Liver (tissue), 9 donors: ENCODE measurements around the gene CEP68. TPM values are rescaled to one million over a fixed set of nuclear protein-coding genes. Genes with fewer than 3 reads are reported as not detected.

ENCODE experiments used
- DNase-seq: peaks from one replicate; pipeline ENCODE4 v3.0.0-alpha.2; 2017; ENCODE audit warnings: low spot score
- H3K27ac ChIP-seq, 2 donors: one replicate each; pipeline ENCODE4 v1.7.0; 2013; ENCODE audit warnings: inconsistent platforms in 2 of 2, low read length in 2 of 2, control low read depth in 1 of 2, low read depth in 1 of 2, mild to moderate bottlenecking in 1 of 2
- H3K27me3 ChIP-seq, 4 donors: one replicate each; pipeline versions ENCODE4 v1.6.1 to v1.7.0; 2013; ENCODE audit warnings: low read length in 3 of 4, inconsistent platforms in 1 of 4, mild to moderate bottlenecking in 1 of 4, moderate library complexity in 1 of 4; ENCODE audit not compliant: control insufficient read depth in 4 of 4, insufficient read depth in 4 of 4
- H3K36me3 ChIP-seq, 4 donors: one replicate each; pipeline versions ENCODE4 v1.6.1 to v1.7.0; 2013; ENCODE audit warnings: low read length in 3 of 4, mild to moderate bottlenecking in 3 of 4, low read depth in 1 of 4, moderate library complexity in 1 of 4; ENCODE audit not compliant: control insufficient read depth in 4 of 4, insufficient read depth in 3 of 4
- H3K4me1 ChIP-seq, 4 donors: one replicate each; pipeline versions ENCODE4 v1.6.1 to v1.7.0; 2013; ENCODE audit warnings: low read length in 3 of 4, mild to moderate bottlenecking in 3 of 4, moderate library complexity in 1 of 4; ENCODE audit not compliant: control insufficient read depth in 4 of 4, insufficient read depth in 4 of 4
- H3K4me3 ChIP-seq, 3 donors: one replicate each; pipeline versions ENCODE4 v1.6.1 to v1.7.0; 2013; ENCODE audit warnings: low read length in 3 of 3, control low read depth in 1 of 3, low read depth in 1 of 3, mild to moderate bottlenecking in 1 of 3
- H3K9ac ChIP-seq, 2 donors: one replicate each; pipeline ENCODE4 v1.7.0; 2013; ENCODE audit warnings: low read length in 2 of 2, mild to moderate bottlenecking in 2 of 2, moderate library complexity in 2 of 2, control low read depth in 1 of 2, low read depth in 1 of 2
- H3K9me3 ChIP-seq, 4 donors: one replicate each; pipeline versions ENCODE4 v1.6.1 to v1.7.0; 2013; ENCODE audit warnings: low read length in 3 of 4; ENCODE audit not compliant: control insufficient read depth in 4 of 4
- ATF3 ChIP-seq: IDR thresholded peaks from 2 replicates; pipeline ENCODE4 v1.6.1; 2016; ENCODE audit warnings: antibody characterized with exemption
- EGR1 ChIP-seq, 2 donors: IDR thresholded peaks; 2 replicates each; pipeline ENCODE4 v1.6.1; 2016 to 2018; ENCODE audit warnings: antibody characterized with exemption in 2 of 2, low read depth in 2 of 2
- FOXA2 ChIP-seq: IDR thresholded peaks from 2 replicates; pipeline ENCODE4 v1.6.1; 2016; ENCODE audit warnings: antibody characterized with exemption
- GABPA ChIP-seq, 2 donors: IDR thresholded peaks in 1 of 2; conservative IDR thresholded peaks in 1 of 2; 2 replicates each; pipeline ENCODE4 v1.6.1; 2016; ENCODE audit warnings: antibody characterized with exemption in 2 of 2, mild to moderate bottlenecking in 1 of 2, moderate library complexity in 1 of 2
- HNF4A ChIP-seq, 2 donors: conservative IDR thresholded peaks; 2 replicates each; pipeline ENCODE4 v1.6.1; 2016; ENCODE audit warnings: antibody characterized with exemption in 2 of 2, mild to moderate bottlenecking in 2 of 2
- HNF4G ChIP-seq: IDR thresholded peaks from 2 replicates; pipeline ENCODE4 v1.6.1; 2016; ENCODE audit warnings: antibody characterized with exemption
- JUND ChIP-seq, 2 donors: IDR thresholded peaks; 2 replicates each; pipeline ENCODE4 v1.6.1; 2016; ENCODE audit warnings: antibody characterized with exemption in 2 of 2
- NR2F2 ChIP-seq: IDR thresholded peaks from 2 replicates; pipeline ENCODE4 v1.6.1; 2016; ENCODE audit warnings: antibody characterized with exemption
- RAD21 ChIP-seq, 2 donors: IDR thresholded peaks; 2 replicates each; pipeline ENCODE4 v1.6.1; 2016; ENCODE audit warnings: antibody characterized with exemption in 2 of 2, mild to moderate bottlenecking in 2 of 2
- REST ChIP-seq: IDR thresholded peaks from 2 replicates; pipeline ENCODE4 v1.6.1; 2016; ENCODE audit warnings: antibody characterized with exemption, mild to moderate bottlenecking
- RXRA ChIP-seq, 2 donors: IDR thresholded peaks; 2 replicates each; pipeline ENCODE4 v1.6.1; 2017 to 2018; ENCODE audit warnings: antibody characterized with exemption in 2 of 2, mild to moderate bottlenecking in 1 of 2
- TAF1 ChIP-seq: conservative IDR thresholded peaks from 2 replicates; pipeline ENCODE4 v1.6.1; 2016; ENCODE audit warnings: antibody characterized with exemption, mild to moderate bottlenecking
- YY1 ChIP-seq: IDR thresholded peaks from 2 replicates; pipeline ENCODE4 v1.6.1; 2016; ENCODE audit warnings: antibody characterized with exemption, mild to moderate bottlenecking
- WGBS: extraction: QIAGEN DNeasy Blood & Tissue Kit; methylation state at CpG from one replicate; pipeline ENCODE4 v1.1.7; 2013; 5-methylcytosine and 5-hydroxymethylcytosine counted together
- polyA plus RNA-seq, 2 donors: library from polyadenylated mRNA; stranded (reverse) in 1 of 2; unstranded in 1 of 2; fragments of 200-250 nt in 1 of 2; fragments of >200 nt in 1 of 2; fragmentation: Nextera tagmentation in 1 of 2; extraction: Ambion mirVana in 1 of 2; gene quantifications; one replicate each; pipeline versions ENCODE4 v1.2.1 to v1.2.3, GENCODE V29; 2013 to 2015
- total RNA-seq, 2 donors: library from RNA; depleted of rRNA; stranded (reverse); fragments of >200 nt; gene quantifications; one replicate each; pipeline ENCODE4 v1.2.3, GENCODE V29; 2014
- TF ChIP-seq, protein P1 (sequence below): IDR thresholded peaks from 2 replicates; pipeline ENCODE4 v1.6.1; 2016; ENCODE audit warnings: antibody characterized with exemption
- TF ChIP-seq, protein P2 (sequence below): fragments of 150-350 bp; IDR thresholded peaks from 2 replicates; pipeline ENCODE4 v1.5.1; 2017; ENCODE audit warnings: improper control_type of control experiment, low read depth, low read length; ENCODE audit not compliant: missing input control
- donor health status: healthy.
- donor health status: healthy.
- donor health status: healthy.
- donor health status: healthy.
- donor health status: healthy.

CEP68 gene
- total and polyA plus RNA-seq, 4 donors, result 2.1 to 5.8 (median 4.1) TPM

DNA sequence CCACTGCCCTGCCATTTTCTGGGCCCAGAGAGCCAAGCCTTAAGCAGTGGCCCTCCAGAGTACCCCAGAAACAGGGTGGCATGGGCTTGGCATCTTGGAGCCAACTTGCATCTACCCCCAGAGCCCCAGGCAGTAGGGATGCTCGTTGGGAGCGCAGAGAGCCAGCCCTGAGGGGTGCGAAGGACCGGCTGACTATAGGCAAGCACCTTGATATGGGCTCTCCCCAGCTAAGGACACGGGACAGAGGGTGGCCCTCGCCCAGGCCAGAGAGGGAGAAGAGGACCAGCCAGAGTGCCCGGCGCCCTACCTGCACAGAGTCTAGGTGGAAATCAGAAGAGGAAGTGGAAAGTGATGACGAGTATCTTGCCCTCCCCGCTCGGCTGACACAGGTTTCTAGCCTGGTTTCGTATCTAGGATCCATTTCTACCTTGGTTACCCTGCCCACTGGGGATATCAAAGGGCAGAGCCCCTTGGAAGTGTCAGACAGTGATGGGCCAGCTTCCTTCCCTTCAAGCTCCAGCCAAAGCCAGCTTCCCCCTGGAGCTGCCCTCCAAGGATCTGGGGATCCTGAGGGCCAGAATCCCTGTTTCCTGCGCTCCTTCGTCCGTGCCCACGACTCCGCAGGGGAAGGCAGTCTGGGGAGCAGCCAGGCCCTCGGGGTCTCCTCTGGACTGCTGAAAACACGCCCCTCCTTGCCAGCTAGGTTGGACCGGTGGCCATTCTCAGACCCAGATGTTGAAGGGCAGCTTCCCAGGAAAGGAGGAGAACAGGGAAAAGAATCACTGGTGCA lies 16.2 kb downstream of the CEP68 start:
- 93% methylated on average over 20 of the region's 20 CpGs for WGBS
- no peak for DNase-seq
- Histone ChIP-seq H3K4me1 (peaks cover 2 to 13% (median 11%) of the 10 kb centered on the region in 4 donors), H3K9ac (no peak overlapping the region), H3K36me3 (peaks cover 0 to 11% (median 6%) of the 10 kb centered on the region in 4 donors), H3K4me3 (no peak overlapping the region), H3K9me3 (no peaks in the 10 kb centered on the region), H3K27me3 (no peaks in the 10 kb centered on the region), H3K27ac (no peak overlapping the region)
- TF ChIP-seq YY1, result no peak
- TF ChIP-seq NR2F2, result no peak
- TF ChIP-seq, protein P1, sequence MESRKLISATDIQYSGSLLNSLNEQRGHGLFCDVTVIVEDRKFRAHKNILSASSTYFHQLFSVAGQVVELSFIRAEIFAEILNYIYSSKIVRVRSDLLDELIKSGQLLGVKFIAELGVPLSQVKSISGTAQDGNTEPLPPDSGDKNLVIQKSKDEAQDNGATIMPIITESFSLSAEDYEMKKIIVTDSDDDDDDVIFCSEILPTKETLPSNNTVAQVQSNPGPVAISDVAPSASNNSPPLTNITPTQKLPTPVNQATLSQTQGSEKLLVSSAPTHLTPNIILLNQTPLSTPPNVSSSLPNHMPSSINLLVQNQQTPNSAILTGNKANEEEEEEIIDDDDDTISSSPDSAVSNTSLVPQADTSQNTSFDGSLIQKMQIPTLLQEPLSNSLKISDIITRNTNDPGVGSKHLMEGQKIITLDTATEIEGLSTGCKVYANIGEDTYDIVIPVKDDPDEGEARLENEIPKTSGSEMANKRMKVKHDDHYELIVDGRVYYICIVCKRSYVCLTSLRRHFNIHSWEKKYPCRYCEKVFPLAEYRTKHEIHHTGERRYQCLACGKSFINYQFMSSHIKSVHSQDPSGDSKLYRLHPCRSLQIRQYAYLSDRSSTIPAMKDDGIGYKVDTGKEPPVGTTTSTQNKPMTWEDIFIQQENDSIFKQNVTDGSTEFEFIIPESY, result no peak
- TF ChIP-seq HNF4G, result no peak
- no peak for TF ChIP-seq FOXA2
- TF ChIP-seq TAF1, result no peak
- TF ChIP-seq REST, result no peak
- no peak for TF ChIP-seq JUND (IDR thresholded peaks at IDR 0.05)
- no peak for TF ChIP-seq RXRA (IDR thresholded peaks at IDR 0.05)
- no peak for TF ChIP-seq EGR1 (IDR thresholded peaks at IDR 0.05; ENCODE audit: low read depth in 2 of 2)
- TF ChIP-seq RAD21 (IDR thresholded peaks at IDR 0.05), result no peak
- TF ChIP-seq, protein P2, sequence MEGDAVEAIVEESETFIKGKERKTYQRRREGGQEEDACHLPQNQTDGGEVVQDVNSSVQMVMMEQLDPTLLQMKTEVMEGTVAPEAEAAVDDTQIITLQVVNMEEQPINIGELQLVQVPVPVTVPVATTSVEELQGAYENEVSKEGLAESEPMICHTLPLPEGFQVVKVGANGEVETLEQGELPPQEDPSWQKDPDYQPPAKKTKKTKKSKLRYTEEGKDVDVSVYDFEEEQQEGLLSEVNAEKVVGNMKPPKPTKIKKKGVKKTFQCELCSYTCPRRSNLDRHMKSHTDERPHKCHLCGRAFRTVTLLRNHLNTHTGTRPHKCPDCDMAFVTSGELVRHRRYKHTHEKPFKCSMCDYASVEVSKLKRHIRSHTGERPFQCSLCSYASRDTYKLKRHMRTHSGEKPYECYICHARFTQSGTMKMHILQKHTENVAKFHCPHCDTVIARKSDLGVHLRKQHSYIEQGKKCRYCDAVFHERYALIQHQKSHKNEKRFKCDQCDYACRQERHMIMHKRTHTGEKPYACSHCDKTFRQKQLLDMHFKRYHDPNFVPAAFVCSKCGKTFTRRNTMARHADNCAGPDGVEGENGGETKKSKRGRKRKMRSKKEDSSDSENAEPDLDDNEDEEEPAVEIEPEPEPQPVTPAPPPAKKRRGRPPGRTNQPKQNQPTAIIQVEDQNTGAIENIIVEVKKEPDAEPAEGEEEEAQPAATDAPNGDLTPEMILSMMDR, result no peak
- no peak for TF ChIP-seq HNF4A (conservative IDR thresholded peaks at IDR 0.05)
- TF ChIP-seq ATF3, result no peak
- no peak for TF ChIP-seq GABPA (IDR thresholded peaks at IDR 0.05 in 1 of 2, conservative IDR thresholded peaks at IDR 0.05 in 1 of 2)
